ENCODE results near the gene IFFO2. TPM values are rescaled to one million over a fixed set of nuclear protein-coding genes. Genes with fewer than 3 reads are reported as not detected.

The IFFO2 gene
- total RNA-seq, 2 experiments from 2014 or later: 20.5 to 25.5 TPM

DNA sequence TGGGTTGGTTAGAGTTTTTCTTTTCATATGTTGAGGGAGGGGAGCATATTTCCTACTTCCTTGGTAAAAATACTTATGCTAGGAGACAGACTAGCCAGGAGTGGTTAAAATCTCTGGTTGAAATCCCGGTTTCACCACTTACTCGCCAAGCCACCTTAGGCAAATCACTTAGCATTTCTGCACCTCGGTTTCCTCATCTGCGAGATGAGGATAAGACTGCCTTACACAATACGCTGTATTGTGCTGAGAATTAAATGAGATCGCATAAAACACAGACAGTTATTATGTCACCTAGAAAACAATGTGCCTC, 1.4 kb downstream of the IFFO2 start:
- ChIA-PET CTCF (interaction anchor here (2.5 to 2.6 kb wide), 2 partner anchors 28 to 48 kb away, joined by 8 to 12 read pairs; no protein-coding TSS in a partner anchor), POLR2A (interaction anchor here (1.1 to 5.3 kb wide), 2 partner anchors 28 to 52 kb away, joined by 4 to 66 read pairs; partner anchors contain the start of gene ALDH4A1)

DNA sequence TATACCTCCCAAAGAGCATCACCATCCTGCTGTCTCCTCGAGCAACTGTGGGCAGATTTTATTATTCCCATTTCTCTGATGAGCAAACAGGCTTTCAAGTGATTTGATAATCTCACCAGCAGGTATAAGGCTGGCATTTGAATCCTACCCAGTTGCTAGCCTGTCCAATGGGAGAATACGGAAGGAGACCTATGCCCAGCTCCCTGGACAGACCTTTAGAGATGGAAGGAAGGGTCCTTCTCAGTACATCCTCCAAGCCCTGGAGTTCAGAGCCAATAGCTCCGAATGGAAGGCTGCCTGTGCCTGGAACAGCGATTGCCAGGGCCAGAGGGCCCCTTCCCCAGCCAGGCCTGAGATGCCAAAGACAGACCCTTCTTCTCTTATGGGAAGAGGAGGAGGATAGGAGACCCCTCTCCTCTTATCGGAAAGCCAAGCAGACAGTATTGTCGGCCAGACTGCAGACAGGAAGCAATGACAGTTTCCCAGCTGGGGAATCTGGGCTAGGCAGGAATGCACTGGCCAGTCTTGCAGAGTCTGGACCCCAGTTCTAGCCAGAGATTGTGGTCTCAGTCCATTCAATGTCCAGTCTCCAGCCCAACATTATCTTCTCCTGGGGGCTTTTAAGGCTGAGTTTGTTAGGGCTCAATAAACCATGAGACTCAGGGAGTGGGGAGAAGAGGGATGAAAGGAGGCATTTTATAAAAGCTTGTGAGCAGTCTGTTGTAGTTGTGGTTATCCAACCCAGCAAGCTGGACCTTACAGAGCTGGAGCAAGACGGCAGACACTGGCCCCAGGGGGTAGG, 2.0 kb downstream of the IFFO2 start:
- ChIA-PET POLR2A (interaction anchor here (1.3 to 5.3 kb wide), 2 partner anchors 27 to 52 kb away, joined by 5 to 66 read pairs; partner anchors contain the start of gene ALDH4A1), CTCF (interaction anchor here (0.9 to 3.0 kb wide), 4 partner anchors 27 to 47 kb away, joined by 3 to 13 read pairs (median 10); no protein-coding TSS in a partner anchor)

DNA sequence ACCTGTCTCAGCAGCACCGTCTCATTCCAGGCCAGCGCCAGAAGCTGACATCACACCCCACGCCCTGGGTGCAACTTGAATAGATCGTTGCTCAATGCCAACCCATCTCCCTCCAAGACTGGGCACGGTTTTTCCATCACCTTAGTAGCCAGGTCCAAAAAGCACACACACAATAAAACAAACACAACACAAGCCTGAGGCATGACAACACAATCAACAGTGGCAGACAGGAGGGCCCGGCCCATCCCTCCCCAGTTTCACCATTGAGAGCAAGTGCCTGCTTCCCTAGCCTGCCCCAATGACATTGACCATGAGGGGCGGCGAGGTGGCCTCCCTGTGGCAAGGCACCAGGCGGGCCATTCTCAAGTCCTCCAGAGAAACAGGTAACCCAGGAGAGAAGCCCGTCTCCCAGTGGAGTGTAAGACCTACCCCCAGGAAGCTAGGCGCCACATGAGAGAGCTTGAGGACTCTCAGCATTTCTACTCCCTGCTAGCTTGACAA, 2.7 kb downstream of the IFFO2 start:
- ChIA-PET POLR2A (interaction anchor here (1.3 to 5.3 kb wide), 2 partner anchors 27 to 51 kb away, joined by 5 to 66 read pairs; partner anchors contain the start of gene ALDH4A1), CTCF (interaction anchor here (0.9 to 3.0 kb wide), 4 partner anchors 27 to 47 kb away, joined by 3 to 13 read pairs (median 10); no protein-coding TSS in a partner anchor)

DNA sequence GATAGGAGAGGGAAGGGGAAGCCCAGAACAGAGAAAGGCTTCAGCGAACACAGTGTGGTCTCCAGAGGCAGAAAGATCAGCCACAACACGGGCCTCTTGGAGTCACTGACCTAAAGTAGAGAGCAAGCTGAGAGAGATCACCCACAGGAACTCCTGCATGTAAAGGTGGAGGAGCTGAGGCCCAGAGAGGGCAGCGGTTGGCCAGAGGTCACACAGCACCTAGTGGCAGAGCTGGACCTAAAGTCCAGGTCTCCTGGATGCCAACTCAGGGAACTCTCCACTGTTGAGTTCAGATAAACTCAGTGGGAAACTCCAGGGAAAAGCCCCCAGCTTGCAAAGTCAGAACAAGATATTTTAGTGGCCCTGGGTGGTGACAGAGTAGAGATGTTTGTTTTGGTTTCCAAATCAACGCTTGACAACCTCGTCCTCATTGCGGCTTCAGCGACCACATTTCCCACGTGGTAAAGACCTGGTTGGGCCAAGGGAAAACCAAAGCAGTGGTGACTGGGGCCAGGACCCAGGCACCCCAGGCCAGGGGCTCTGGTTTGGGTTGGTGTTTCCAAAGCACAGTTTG, 4.6 kb downstream of the IFFO2 start:
- CTCF ChIA-PET: interaction anchor here (2.6 to 3.2 kb wide), 4 partner anchors 15 to 45 kb away, joined by 10 to 28 read pairs (median 12); no protein-coding TSS in a partner anchor
- POLR2A ChIA-PET: interaction anchor here (1.0 to 3.0 kb wide), 4 partner anchors 14 to 59 kb away, joined by 3 to 48 read pairs (median 5); no protein-coding TSS in a partner anchor

DNA sequence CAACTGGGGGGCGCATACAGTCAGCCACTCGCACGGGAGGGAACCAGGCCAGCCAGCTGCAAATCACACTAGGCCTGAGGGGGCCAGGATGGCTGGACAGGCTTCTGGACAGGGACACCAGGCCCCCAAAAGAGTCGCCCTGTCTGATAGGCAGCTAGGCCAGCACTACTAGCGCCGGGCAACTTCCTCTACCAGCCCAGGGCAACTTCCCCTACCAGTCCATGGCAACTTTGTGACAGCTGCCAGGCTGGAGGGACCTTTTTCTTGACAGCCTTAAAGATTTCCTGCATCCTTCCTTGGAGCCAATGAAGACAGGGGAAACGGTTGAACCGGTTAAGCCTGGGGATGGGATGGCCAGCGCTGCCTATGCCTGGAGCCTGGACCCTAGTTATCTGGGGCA, 5.1 kb downstream of the IFFO2 start:
- POLR2A ChIA-PET: interaction anchor here (1.0 to 3.0 kb wide), 4 partner anchors 14 to 60 kb away, joined by 3 to 48 read pairs (median 5); no protein-coding TSS in a partner anchor
- CTCF ChIA-PET: interaction anchor here (0.9 to 3.2 kb wide), 5 partner anchors 9 to 44 kb away, joined by 3 to 28 read pairs (median 12); no protein-coding TSS in a partner anchor

DNA sequence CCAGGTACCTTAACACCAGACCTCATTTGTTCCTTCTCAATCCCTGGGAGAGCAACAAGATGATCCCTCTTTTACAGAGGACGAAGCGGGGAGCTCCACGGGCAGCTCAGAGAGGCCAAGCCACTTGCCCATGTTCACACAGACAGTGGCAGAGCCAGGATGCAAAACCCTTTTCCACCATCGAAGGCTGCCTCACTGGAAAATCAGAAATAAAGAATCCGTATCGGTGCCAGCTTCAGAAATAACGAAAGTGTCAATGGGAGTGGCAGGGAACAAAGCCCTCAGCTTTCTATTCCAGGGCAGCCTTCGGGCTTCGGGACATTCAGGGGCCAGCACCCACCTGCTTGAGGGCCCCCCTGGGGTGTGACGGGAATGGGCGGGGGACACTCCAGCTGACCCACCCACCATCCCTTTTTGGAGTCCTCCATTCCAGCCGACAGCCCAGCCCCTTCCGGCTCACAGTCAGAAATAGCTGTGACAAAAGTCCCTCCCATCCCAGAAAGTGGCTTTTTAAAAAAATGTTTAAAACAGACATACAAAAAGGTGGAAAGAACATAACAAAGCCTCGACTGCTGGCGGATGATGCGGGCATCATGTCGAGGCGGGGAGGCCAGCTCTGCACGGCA, 6.0 kb downstream of the IFFO2 start:
- POLR2A ChIA-PET: interaction anchor here (1.4 to 3.0 kb wide), 2 partner anchors 23 to 43 kb away, joined by 4 to 48 read pairs; no protein-coding TSS in a partner anchor
- CTCF ChIA-PET: interaction anchor here (0.7 to 3.2 kb wide), 7 partner anchors 8 to 43 kb away, joined by 3 to 28 read pairs (median 5); no protein-coding TSS in a partner anchor

DNA sequence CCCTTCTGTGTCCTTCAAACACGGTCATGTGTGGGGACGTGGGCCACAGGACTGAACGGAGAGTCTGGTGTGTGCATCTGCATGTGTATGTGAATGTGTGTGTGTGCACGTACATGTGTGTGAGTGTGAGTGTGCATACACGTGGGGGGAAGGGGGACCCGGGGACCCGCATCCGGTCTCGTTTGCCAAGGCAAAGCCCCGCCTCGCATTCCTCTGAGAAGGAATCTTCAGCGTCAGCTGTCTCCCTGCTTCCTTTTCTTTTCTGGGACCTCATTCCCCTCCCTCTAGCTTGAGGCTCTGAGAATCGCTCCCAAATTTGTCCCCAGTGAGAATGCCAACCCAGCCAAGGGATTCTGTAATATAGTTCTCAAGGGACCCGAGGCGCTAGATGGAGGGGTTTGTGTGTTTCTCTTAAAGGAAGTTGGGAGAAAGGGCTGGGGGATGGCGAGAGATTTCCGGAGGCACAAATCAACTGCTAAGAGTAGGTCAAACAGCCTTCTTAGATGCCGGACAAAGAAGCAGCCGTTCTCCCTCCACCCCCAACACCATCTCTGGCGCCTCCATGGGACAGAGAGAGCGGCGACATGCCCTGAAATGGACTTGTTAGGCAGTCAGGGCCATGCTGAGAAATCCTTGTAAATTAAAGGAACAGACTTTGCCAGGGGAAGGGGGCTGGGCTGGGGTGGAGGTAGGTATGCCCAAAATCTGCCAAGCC, 6.6 kb downstream of the IFFO2 start:
- ChIA-PET POLR2A (interaction anchor here (1.4 to 3.0 kb wide), 2 partner anchors 23 to 42 kb away, joined by 4 to 48 read pairs; no protein-coding TSS in a partner anchor), CTCF (interaction anchor here (0.7 to 3.2 kb wide), 6 partner anchors 13 to 43 kb away, joined by 3 to 28 read pairs (median 8); no protein-coding TSS in a partner anchor)

DNA sequence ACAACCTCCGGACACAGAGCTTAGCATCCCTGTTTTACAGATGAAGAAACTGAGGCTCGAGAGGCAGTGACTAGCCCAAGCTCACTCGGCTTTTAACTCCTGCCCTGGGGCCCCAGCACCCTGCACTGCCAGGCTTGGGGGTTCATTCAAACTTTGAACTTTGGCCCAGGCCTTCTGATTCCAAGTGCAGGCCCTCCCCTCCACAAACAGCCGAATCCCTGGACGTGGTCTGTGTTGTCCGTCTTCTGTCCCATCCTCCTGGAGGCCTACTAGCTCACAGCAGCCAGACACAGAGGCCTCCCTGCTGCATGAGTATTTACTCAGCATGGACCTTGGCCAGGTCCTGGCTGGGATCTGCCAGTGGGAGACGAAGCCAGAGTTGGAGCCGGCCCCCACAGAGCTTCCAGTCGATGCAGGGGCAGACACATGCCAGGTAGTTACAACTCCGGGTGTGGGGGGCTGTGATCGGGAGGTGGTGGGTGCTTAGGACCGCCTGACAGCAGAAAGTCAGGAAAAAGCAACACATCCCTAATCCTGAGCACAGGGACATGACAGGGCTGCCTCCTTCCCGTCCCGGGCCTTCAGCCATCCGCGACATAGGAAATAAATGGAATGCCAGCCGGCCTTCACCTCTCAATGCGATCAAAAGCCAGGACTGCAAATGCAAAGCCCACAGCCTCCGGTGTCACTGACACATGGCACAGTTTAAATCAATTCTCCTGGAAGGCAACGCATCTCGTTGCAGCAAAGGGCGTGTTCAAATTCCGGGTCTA, 7.4 kb downstream of the IFFO2 start:
- CTCF ChIA-PET: interaction anchor here (1.2 to 1.4 kb wide), 2 partner anchors 23 to 42 kb away, joined by 4 read pairs; no protein-coding TSS in a partner anchor
- POLR2A ChIA-PET: interaction anchor here (1.4 kb wide), 1 partner anchor 22 kb away, joined by 13 read pairs; no protein-coding TSS in a partner anchor

DNA sequence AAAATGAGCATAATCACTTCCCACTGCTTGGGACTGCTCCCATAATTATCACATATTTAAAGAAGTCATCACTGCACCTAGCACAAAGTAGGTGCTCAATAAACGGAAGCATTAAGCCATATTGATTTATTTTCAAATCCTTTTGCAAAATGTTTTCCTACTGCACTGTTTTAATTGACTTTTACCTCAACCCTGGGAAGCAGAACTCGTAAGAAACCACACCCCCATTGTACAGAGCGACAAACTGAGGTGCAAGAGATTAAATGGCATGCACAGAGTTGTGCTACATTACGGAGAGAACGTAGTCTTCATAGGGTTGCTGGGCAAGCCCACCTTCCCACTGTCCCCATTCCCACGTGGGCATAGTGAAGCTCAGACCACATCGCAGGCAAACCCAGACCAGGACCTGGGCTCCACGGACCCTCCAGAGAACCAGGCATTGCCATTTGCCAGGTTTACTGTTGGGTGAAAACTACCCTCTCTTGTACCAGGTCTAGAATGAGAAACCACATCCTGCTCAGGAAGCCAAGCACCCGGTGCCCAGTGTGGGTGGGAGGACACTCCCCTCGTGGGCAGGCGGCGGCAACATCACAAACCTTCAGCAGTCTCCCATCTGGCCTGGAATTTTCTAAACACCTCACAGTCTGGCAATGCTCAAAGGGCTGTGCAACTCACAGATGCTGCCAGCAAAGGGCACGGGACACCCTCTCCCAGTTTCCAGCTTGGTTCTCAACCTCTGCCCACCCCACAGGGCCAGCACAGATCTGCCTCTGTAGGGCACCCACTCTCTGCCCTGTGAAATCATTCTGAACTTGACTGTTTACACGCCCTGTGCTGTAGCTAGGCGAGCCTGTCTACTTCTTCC, 8.2 kb downstream of the IFFO2 start:
- POLR2A ChIA-PET: interaction anchor here (0.9 to 1.4 kb wide), 2 partner anchors 12 to 21 kb away, joined by 3 to 13 read pairs; no protein-coding TSS in a partner anchor

DNA sequence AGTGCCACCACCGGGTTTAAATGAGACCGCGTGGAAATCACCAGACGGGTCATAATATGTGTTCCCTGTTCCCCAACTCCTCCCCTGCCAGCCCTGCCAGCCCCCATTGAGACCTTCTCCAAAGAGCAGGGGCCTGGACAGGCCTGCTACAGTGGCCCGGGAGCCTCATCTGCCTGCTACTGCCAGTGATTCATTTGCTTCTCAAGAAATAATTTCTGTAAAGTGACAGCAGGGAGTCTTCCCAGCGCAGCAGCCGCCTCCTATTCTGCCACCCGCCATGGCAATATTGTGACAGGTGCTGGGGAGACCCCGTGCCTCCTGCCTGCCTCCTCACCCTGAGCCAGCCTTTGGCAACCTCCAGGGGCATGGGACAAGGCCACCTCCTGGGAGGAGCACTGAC, 8.9 kb downstream of the IFFO2 start:
- ChIA-PET CTCF (interaction anchor here (1.2 kb wide), 1 partner anchor 41 kb away, joined by 4 read pairs; no protein-coding TSS in a partner anchor), POLR2A (interaction anchor here (0.9 to 1.8 kb wide), 3 partner anchors 11 to 20 kb away, joined by 3 to 13 read pairs (median 6); no protein-coding TSS in a partner anchor)

More for the DNA sequence above, 8.2 kb downstream of the IFFO2 start:
- CTCF ChIA-PET: interaction anchor here (1.2 to 1.4 kb wide), 2 partner anchors 22 to 42 kb away, joined by 4 read pairs; no protein-coding TSS in a partner anchor

DNA sequence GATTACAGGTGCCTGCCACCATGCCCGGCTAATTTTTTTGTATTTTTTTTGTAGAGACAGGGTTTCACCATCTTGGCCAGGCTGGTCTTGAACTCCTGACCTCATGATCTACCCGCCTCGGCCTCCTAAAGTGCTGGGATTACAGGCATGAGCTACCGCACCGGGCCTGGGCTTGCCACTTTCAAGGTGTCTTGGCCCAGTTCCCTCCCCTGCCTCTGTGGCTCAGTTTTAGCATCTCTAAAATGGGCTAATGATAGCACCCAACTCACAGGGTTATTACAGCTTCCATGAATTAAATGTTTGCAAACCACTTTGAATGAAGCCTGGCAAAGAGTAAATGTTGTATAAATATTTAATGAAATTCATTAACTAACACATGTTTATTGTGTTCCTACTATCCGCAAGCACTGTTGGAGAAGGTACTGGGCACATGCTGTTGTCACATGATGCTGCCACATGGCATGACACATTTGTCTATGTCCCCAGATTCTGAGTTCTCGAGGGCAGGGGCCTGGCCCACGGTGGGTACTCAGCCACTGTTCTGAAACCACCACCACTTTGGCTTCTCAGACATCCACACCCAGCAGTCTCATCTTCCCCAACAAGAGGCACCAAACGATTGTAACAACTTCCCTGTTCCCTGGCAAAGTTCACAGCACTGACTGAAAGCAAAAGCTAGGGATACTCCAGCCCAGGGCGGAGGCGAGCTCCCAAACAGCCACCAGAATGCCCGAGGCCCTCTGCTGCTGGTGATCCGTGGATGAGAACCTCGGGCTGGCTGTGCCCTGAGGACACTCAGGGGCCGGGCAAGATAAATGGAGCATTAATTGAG, 9.7 kb downstream of the IFFO2 start:
- CTCF ChIA-PET: interaction anchor here (1.0 to 1.2 kb wide), 2 partner anchors 13 to 34 kb away, joined by 4 to 5 read pairs; no protein-coding TSS in a partner anchor
- POLR2A ChIA-PET: interaction anchor here (0.6 to 1.8 kb wide), 3 partner anchors 17 to 261 kb away, joined by 3 to 9 read pairs (median 6); no protein-coding TSS in a partner anchor

DNA sequence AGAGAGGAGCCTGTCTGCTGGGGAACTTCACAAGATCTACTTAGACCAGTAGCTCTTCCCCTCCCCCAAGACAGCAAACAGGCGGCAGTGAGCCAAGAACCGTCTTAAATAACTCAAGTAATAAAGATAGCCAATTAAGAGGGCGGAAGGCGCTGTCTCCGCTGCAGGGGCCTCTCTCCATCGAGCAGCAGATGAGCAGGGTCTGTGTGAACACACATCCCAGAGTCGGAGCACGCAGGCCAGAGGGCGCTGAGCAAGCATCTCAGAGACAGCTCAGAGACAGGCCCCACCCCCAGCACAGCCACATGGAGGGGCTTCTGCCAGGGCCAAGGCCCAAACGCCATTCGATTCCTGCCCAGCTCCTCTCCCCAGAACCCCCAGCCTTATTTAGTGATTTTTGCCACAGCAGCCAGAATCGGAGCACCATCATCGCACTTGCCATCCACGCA, 11.1 kb downstream of the IFFO2 start:
- ChIA-PET POLR2A (interaction anchor here (0.7 to 1.0 kb wide), 2 partner anchors 18 to 109 kb away, joined by 4 to 5 read pairs; no protein-coding TSS in a partner anchor), CTCF (interaction anchor here (0.6 to 1.2 kb wide), 3 partner anchors 32 to 130 kb away, joined by 3 to 5 read pairs (median 4); no protein-coding TSS in a partner anchor)

DNA sequence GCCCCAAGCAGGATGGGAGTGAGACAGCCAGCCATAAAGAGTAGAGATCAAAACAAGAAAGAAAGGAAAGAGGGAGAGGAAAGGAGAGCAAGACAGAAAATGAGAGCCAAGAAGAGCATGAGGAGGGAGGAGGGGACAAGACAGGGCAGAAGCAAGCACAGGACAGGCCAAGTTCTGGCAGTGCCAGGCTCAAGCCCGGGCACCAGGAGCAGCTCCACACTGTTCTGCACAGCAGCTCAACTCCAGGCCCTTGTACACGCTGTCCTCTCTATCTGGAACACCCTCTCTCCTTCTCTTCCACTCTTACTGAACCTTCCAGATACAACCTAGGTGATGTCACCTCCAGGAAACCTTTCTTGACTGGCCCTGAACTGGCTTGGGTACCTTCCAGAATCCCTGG, 11.7 kb downstream of the IFFO2 start:
- ChIA-PET CTCF (interaction anchor here (1.2 to 1.3 kb wide), 2 partner anchors 32 to 130 kb away, joined by 3 to 5 read pairs; no protein-coding TSS in a partner anchor), POLR2A (no interaction called here)

DNA sequence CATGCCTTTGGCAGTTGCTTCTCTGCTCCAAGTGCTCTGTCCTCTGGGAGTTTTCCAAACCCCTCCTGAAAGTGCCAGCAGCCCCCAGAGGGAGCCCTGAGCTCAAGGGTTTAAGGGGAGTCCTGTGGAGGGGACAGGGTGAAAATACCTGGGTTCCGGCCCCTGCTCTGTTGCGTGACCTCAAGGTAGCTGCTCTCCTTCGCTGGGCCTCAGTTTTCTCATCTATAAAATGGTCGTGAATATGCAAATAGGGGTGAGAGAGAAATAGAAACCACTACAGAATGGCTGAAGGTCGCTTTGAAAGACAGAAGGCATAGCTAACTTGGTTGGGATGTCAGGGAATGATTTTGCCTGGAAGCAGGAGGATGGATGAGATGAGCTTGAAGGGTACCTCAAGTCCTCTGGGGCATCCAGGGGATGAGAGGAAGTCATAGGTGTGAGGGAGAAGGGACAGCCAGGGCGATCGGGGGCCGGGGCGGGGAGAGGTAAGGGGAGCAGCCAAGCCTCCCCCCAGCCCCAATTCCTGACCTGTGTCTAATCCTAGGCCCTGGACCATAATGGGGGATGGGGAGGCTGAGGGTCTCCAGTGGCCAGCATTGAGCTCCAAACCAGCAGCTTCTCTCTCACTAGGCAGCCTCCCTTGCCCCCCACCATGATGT, 12.4 kb downstream of the IFFO2 start:
- CTCF ChIA-PET: interaction anchor here (0.8 to 1.3 kb wide), 4 partner anchors 9 to 31 kb away, joined by 3 to 5 read pairs (median 3); no protein-coding TSS in a partner anchor
- POLR2A ChIA-PET: interaction anchor here (1.2 kb wide), 1 partner anchor 17 kb away, joined by 3 read pairs; no protein-coding TSS in a partner anchor
